ENCODE measurements around the gene ATF6.

The ATF6 gene

DNA sequence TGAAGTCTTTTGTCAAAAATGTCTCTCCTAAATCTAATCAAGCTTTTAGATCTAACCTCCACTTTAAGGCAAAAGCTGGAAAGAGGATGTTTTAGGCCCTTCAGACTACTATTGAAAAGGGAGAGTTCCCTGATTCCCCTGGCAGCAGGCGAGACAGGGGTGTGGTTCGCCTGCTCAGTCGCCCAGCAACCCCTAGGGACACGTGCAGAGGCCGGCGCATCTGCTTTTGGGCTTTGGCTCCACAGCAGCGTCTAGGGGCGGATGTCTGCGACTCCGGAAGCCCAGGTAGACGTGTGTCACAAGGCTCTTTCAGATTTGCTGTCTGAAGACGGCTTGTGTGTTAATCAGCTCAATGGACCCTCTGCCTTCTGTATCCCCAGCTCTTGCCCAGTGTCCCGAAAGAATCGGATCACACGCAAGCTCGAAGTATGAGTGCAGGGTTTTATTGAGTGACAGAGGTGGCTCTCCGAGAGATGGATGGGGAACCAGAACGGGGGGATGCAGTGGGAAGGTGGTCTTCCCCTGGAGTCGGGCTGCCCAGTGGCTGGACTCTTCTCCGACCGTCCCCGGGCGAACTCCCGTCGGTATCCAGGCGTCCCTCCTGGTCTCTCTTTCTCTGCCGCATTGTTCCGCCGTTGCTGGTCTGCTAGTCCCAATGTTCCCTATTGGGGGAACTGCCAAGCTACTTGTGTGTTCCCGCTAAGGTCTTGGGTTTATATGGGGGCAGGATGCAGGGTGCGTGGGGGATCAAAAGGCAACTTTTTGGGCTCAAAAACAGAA lies 212.1 kb downstream of the ATF6 start:
- no peak for DNase-seq

DNA sequence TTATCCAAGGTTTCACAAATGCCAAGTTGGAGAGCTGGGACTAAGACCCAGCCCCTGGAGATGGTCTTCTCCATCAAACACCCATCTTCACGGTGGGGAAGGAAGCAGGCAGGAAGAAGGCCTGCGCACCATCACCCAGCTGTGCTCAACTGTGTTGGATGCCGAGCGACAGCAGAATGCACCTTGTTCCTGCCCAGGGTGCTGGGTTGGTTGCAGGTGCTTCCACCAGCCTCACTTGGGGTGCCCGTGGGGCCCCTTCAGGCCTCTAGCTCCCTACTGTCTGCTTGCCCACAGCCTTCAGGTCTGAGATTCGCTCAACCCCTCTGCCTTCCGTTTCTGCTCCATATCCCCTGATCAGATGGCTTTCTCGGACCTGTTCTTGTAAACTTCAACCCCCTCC lies 215.0 kb downstream of the ATF6 start:
- no peak for DNase-seq

DNA sequence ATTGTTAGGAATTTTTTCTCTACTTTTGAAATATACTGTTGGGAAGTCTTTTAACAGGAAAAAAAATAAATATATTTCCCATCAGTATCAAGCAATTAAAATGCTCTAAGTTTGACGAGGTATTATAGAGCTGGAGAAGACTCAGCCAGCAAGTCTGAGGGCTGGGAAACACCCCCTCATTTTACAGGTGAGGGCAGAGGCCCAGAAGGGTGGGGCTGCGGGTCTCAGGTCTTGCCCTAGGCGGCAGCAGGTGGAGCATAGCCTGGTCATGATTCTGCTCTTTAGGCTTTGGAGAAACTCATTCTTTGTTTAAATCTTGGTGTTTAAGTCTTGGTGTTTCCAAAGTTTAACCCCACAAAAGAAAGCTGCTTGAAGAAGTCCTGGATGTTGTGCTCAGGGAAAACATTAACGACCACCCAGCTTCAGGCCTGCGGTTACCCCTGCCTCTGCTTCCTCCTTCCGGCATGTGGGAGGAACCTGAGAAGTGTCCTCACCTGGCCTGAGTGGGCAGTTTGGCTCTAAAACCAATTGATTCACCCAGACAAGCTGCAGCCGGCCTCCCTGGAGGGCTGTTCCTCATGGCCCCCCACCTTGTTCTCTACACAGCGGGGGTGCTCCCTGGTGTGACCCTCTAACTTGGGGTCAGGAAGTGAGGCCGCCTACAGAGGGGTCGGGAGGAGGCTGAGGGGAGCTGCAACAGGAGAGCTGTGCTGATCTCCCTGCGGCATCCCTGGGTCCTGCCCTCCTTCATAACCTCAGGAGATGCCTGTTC lies 215.8 kb downstream of the ATF6 start:
- no peak for DNase-seq

DNA sequence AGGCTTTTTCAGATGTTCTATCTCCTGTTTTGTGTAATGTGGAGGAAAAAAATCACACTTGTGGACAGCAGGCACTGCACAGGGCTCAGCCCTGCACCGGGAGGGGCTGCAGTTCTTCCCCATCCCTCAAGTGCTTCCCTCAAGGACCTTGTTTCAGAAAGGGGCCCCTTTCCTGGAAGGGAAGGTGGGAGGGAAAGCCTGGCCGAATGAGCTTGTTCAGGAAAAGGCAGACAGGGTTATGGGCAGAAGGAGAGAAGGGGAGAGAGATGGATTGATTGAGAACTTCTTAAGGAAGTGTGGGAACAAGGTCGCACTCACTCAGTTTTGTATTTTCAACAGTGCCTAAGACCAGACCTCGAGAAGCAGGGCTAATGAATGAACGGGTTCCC lies 216.4 kb downstream of the ATF6 start:
- DNase-seq = no peak

DNA sequence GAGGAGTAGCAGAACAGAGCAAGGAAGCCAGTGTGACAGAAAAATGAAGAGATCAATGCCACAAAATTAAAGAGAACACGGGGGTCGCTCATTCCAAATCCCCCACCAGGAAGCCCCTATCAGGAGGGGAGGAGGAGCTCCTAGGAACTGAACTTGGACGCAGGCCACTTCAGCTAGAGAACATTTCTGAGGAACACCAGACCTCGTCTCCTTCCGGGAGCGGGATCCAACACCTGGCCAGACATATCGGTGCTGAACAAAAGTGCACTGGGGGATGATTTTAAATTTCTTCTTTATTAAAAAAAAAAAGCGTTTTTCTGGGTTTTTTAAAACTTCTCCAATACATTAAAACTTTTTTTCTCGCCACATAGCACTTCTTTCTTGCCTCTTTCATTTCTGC lies 216.8 kb downstream of the ATF6 start:
- DNase-seq = no peak

DNA sequence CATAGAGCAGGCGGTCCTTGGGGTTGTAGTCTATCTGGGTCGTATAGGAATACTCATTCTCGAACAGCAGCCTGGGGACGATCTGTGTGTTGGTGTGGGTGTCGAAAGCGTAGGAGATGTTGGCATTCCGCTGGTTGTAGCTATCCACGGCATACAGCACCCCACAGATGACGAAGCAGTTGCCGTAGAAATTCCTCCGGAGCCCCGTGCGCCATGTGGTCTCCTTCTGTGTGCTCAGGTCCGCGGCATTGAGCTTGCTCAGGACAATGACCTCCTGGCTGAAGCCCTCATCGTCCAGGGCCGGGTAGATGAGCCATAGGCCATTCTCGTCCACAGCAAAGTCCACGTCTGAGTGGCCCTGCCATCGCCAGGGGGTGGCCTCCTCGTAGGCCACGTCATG lies 217.6 kb downstream of the ATF6 start:
- no peak for DNase-seq

DNA sequence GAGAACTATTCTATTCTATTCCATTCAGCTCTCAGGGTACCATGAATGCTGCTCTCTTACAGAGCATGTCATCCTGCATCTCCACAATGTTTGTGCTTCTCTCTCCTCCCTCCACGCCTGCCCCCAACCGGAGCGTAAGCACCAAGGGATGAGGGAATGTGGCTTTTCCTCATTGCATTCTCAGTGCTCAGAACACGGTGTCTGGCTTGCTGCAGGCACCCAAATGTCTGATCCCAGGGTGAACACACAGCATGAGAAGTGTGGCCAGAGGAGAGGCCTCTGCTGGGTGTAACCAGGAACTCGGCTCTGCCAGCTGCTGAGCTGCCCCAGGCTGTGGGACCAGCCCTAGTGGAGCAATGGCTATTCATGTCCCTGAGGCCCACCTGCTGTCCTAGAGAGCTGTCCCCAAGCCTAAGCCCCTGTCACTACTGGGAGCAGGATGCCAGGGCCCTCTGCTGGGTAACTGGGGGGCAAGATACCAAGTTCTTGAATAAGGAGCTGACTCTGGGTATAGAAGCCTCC lies 219.2 kb downstream of the ATF6 start:
- DNase-seq = no peak

DNA sequence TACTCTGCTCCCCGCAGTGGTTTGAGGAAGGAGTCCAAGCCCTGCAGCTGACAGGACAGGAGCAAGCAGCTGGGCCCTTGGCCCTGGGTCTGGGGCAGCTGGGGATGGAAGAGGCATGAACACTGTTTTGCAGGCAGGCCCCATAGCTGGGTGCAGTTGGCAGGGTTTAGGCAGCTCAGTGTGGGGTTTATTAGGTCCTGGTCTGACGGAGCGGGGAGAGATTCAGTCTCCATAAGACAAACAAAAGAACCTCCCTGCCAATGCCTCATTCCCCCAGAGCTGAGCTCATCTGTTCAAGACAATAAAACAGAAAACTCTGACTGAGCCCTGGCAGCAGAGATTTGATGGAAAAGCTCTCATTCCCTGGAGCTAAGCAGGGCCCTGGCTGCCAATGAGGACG lies 220.2 kb downstream of the ATF6 start:
- DNase-seq = no peak

DNA sequence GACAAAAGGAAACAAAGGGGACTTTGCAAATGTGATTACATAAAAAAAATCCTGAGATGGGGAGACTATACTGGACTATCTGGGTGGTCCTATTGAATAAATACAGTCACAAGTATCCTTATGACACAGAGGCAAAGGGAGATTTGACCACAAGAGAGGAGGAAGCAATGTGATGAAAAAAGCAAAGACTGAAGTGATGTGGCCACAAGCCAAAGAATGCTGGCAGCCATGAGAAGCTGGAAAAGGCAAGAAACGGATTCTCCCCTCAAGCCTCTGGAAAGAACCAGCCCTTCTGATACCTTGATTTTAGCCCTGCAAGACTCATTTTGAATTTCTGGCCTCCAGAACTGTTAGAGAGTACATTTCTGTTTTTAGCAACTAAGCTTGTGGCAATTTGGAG lies 221.2 kb downstream of the ATF6 start:
- no peak for DNase-seq

DNA sequence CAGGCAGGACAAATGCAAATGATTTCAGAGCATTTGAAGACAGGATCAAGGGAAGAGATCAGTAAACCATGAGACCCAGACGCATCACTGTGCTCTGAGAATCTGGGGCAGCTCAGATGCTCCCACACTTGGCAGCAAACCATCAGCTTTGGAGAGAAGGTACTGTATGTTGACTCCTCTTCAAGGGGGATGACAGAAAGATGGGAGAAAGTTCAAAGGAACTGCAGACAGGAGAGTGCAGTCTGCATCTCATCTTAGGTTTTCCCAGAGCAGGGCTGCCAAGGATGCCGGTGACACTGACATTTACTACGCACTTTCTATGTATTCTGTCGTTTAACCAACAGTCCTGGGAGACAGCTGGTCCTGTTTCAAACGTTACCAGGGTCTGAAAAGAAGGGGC lies 221.8 kb downstream of the ATF6 start:
- no peak for DNase-seq

DNA sequence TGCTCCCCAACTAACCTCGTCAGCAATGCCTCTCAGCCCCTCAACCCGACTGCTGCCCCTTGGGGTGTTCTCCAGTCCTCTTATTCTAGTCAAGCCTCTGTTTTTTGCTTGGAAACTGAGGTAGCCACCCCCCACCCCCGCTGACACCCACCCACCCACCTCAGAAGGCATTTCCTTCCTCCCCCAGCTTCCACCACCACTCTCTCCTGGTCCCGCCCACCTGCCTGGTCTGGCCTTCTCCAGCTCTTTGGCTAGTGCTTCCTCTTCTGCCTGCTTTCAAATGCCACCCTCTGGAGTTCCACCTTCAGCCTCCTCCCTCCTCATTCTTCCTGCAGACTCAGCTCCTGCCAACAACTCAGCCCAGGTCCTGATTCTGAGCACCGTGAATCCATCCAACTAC lies 222.3 kb downstream of the ATF6 start:
- no peak for DNase-seq

DNA sequence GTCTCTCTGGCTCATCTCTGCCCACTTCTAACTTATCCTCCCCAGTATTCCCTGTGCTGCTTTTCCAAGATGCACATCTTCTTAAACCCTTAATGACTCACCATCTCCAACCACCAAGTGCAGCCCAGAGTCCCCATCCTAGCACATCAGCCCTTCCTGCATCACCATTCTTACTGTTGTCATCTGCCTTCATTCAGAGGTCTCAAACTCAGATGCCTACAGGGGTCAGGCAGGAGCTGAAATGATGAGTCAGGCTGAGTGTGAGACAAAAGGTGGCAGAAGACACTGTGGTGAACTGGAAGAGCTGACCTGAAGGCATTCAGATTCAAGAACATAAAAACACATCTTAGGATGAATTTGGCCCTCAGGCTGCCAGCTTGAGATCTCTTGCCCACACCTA lies 223.0 kb downstream of the ATF6 start:
- DNase-seq = no peak

DNA sequence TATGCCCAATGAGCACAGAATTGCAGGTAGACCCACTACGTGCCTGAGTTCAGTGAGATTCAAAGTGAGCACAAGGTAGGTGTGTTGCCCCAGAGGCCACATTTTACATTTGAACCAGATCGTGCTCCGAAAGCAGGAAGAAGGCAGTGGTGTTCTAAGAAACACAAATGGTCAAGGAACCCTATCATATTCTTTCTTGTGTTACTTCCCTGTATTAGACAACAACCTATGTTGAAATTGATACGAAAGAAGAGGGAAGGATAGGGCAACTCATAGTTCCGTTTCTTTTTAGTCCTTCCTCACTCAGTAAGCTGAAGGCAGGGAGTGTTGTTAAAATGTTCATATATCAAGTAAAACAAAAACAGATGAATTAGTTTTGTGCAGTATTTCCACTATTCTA lies 223.7 kb downstream of the ATF6 start:
- DNase-seq = no peak

DNA sequence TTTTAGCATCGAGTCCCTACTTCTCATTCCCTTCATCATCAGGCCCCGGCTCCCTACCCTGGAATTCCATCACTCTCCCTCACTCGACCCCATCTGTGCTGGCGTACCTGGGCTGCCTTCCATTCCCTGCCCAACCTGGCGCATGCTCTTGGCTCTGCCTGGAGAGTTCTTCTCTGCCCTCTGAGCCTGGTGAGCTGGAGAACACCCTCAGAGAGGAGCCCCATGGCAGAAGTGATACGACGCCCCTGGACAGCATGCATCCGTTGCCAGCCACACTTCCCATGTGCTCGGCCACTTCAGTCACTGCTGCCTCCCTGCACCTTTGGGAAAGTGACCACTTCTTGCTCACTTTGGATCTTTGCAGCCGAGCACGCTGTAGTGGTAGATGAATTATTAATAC lies 227.5 kb downstream of the ATF6 start:
- no peak for DNase-seq

DNA sequence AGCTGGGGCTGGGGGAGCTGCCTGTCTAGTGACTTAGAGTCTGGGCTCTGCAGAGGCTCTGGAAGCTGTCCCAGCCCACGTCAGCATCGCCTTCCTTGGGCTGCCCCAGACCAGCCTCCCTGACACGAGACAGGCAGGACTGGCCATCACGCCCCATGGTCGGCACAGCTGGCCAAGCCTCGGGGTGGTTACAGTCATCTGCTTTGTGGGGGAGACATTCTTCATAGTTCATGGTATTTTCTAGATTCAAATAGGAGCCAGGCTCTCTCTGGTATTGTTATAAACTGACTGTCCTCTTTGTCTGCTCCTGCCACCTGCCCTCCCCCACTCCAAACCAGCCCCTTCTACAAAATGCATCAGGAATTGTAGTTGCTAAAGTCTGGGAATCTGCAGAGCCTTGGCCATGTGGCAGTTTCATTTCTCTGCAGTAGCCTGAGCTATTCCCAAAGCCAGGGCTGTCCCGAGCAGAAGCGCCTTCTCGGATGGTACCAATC lies 228.1 kb downstream of the ATF6 start:
- DNase-seq = no peak

DNA sequence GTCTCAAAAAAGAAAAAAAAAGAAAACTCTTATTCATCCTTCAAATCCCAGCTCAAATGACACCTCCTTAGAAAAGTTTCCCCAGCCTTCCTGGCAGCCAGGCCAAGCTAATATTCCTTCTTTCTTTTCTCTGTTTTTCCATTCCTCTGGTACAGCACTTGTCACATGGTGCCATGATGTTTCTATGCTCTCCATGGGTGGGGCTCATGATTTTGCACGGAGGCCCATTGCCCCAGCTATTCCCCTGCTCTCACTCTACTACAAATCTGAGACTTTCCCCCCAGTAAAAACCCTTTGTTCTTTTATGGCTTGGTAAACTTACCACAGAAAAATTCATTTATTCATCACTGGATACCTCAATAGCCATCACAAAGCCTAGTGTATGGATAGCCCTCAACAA lies 231.0 kb downstream of the ATF6 start:
- DNase-seq = no peak

DNA sequence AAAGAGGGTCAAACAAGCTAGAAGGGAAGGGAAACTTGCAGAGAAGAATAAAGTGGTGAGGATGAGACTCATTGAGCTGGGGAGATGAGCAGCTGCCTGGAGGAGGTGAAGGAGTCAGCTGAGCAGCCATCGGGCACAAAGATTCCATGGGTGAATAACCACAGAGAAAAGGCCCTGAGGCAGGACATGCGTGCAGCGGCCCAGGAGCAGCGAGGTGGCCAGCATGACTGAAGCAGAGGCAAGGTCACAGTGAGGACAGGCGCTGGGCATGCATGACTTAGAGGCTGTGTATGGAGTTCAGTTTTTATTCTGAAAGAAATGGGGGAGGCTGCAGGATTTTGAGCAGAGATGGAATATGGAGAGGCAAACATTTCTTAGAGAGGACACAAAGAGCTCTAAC lies 232.7 kb downstream of the ATF6 start:
- no peak for DNase-seq

DNA sequence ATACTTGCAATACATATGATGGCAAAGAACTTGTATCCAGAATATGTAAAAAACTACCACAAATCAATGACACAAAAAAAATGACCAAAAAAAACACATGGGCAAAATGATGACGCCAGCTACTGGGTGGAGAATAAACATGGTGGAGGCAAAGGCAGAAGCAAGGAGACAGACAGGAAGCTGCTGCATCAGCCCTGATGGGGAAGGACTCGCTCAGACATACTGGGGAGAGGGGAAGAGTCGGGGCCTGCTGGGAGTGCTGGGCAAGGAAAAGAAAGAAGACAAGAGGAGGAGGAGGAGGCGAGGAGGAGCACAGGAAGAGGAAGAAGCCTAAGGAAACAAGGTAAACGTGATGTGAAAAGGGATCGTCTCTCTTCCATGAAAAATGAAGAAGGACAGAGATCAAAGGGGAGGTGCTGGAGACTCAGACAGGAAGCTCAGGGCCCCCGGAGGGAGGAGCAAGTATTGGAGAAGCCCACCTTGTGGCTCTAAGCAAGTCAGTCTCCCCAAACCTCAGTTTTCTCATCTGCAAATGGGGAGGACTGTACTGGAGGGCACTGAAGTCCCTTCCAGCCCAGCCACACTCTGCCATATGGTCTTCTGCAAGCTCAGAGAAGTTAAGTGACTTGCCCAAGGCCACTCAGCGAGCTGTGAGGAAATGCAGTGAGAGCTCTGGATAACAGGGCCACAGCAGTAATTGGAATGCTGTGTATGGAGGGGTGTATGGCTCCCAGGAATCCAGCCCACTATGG lies 233.4 kb downstream of the ATF6 start:
- peak in 1 of 2 experiments; percentile 25 for DNase-seq

DNA sequence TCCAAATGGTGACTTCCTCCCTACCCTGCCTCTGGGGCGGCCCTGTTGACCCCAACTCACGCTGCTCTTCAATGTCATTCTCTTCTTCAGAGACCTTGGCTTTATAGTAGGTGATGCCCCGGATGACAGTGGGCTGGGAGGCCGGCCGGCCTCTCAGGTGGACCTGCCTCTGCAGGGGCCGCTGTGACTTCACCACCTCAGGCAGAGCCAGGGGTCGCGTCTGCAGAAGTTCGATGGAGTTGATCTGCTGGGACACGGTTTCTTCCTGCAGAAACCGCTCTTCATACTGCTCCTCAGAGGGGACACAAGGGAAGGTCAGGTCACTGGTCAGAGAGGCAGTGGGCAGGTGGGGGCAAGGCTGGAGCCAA lies 233.9 kb downstream of the ATF6 start:
- DNase-seq = no peak

DNA sequence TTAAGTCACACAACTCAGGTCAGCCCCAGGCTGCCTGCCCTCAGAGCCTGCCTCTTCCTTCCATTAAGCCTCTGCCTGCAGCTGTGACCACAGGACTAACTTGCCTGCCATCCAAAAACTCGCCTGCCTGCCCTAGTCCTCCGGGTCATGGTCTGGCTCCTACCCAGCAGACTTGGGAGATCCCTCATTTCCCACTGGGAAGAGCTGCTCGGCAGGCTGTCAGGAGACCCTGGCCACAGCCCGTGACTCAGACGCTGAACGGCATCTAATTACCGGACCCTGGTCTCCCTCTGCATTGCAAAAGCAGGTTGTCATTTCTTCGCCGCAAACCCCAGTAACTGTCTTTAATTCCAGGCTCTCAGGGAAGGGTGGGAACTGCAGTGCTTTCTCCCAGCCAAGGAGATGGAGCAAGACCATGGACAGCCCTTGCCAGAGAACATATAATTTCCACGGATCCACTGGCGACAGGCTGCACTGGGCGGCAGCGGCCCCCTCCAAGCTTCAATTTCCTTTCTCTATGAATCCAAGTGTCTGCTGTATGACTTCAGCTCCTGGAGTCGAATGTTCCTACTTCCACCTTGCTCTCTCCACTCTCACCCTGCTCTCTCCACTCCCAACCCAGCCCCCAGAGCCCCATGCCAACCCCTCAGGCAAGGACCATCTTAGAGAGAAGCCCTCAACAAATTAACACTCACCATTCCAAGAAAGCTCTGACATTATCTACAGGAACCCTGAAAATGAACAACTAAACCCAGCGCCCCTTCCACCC lies 237.1 kb downstream of the ATF6 start:
- DNase-seq = peak in 1 of 2 experiments; percentile 50

DNA sequence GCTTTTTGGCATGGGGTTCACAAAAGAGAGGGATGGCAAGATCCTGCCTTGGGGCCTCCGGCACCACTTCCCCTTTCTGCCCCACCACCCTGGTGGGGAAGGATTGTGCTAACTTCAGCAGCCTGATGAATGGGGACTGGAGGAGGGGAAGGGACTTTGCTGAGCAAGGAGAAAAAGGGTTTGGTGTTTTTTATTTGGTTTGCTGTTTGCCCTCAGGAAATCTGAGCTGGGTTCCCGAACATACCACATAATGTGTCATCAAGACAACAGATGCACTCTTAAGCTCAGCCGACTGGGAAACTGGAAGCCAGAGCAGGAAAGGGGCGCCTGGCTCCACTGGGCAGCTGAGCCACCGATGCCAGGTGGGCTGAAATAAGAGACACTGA lies 237.7 kb downstream of the ATF6 start:
- peak; percentile 93 to 95 for DNase-seq

DNA sequence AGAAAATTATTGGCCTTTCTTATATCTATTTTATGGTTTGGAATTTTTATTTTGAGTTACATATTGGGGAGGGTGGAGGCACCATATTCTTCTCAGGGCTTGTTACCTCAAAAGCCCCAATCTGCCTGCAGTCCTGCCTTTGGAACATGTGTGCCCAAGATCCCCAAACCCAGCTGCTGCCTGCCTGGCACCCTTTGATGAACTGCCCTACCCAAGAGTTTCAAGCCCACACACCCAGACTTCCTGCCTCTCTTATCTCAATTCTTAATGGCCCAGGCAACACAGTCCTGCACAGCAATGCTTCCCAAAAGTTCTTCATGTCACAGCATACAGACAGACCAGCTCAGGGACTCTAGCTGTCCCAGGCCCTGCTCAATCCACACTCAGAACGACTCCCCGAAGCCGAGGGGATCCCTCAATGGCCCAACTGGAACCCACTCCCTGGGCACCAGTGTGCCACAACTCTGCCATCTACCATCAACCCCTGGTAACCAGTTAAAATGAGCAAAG lies 238.4 kb downstream of the ATF6 start:
- DNase-seq = no peak

DNA sequence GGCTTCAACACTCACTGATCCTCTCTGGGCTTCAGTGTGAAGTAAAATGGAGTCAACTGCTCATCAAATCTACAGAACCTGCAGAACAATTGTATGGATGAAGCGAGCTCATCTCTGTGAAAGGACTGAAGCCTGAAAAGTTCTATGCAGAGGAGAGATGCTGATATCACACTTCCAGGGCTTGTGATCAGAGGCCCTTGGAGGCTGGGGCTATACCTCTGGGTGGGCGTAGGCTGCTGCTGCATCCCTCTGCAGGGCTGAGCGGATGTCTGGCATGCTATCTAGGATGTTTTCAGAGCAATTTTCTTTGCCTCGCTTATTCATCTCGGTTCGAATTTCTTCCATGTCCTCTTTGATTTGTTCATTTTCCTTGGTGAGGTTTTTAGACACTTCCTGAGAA lies 240.0 kb downstream of the ATF6 start:
- DNase-seq = no peak
